GM11168 (cell line): Measurements from ENCODE around the gene CES2.

Source experiments
- in situ Hi-C: fragments of 300-500 bp; cut with MboI; formaldehyde crosslinking; loops from one replicate; pipeline ENCODE4 v1.12.0; 2022; ENCODE audit warnings: low sequenced_read_pairs; ENCODE audit not compliant: unreplicated experiment

The CES2 gene

DNA sequence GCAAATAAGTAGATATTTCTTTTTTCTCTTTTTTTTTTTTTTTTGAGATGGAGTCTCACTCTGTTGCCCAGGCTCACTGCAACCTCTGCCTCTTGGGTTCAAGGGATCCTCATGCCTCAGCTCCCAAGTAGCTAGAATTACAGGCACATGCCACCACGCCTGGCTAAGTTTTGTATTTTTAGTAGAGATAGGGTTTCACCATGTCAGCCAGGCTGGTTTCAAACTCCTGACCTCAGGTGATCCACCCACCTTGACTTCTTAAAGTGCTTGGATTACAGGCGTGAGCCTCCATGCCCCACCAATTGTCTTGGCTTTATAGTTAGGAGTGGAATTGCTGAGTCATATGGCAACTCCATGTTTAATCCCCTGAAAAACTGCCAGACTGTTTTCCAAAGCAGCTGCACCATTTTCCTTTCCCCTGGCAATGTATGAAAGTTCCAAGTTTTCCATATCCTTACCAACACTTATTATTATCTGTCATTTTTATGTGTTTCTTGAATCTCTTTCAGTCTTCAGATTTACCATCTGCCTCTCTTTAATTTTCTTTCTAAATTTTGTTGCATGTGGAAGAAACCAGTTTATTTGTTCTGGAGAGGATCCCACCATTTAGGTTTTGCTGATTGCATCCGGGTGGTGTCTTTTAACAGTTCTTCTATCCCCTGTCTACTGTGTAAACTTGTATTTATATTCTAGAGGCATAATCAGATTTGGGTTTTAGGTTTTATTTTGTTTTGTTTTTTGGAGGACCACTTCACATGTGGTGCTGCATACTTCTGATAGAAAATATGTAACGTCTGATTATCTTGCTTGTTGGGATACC lies 15.9 kb downstream of the CES2 start:
- in situ Hi-C loops = loop anchor here (25.0 kb wide), 1 partner anchor 461 kb away; the partner anchor contains the start of gene ZDHHC1

DNA sequence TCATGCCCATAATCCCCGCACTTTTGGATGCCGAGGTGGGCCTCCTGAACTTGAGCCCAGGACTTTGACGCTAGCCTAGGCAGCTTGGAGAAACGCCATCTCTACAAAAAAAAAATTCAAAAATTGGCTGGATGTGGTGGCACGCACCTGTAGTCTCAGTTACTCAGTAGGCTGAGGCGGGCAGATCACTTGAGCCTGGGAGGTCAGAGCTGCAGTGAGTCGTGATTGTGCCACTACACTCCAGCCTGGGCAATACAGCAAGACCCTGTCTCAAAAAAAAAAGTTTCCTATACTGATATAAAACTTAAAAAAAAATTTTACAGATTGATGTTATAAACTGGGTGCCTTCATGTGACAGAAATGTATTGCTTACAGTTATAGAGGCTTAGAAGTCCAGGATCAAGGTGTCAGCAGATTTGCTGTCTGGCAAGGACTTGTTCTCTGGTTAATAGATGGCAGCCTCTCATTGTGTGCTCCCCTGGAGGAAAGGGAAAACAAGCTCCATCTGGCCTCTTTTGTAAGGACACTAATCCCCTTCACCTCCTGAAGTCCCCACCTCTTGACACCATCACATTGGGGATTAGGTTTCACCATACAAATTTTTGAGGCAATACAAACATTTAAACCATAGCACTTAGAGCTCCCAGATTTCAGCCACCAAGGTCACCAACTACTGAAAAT lies 17.3 kb downstream of the CES2 start:
- in situ Hi-C loops = loop anchor here (25.0 kb wide), 1 partner anchor 460 kb away; the partner anchor contains the start of gene ZDHHC1

DNA sequence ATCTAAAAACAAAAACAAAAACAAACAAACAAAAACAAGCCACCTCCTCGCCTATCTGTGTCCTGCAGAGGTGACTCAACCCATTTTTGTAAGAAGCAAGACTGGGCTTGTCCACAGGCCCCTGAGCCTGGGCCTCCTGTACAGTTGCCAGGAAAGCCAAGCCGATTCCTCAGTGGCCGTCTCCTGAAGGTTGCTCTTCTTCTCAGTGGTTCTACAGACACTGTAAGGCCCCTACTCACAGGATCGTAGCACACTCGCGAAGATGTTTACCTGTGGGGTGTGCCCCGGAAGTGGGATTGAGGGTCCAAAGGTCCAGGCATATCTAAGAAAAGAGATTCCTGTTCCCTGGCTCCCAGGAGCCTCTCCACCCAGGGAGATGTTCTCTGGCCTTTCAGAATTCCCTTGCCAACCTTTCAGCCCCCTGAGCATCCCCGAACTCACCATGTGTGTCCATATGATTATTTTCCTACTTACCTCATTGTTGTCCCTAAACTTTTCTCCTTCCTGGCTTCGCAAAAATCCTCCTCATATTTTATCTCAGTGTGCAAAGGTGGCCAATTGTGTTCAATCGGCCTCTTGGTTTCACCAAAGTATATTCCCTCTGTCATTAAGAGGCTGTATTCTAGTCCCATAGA lies 18.3 kb downstream of the CES2 start:
- in situ Hi-C loops = loop anchor here (25.0 kb wide), 1 partner anchor 459 kb away; the partner anchor contains the start of gene ZDHHC1

DNA sequence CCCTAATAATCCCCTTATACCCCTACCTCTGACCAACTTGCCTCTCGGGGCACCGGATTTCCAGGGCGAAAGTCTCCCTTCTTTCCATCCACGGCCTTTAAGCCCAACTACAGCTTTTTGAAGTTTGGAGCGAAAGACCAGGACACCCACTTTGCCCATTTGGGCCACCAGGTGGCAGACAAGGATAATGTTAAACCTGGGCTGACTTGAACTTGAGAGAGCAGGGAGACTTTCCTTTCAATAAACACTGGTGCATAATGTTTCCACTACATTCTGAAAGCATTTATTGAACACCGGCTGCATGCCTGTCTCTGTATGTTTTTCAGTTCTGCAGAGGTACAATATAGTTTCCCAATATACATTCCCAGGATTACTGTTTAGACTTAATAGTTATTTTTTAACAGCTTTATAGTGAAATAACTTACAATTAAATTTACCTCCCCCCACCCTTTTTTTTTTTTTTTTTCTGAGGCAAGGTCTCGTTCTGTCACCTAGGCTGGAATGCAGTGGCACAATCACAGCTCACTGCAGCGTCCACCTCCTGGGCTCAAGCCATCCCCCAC lies 18.9 kb downstream of the CES2 start:
- in situ Hi-C loops = loop anchor here (25.0 kb wide), 1 partner anchor 458 kb away; the partner anchor contains the start of gene ZDHHC1

DNA sequence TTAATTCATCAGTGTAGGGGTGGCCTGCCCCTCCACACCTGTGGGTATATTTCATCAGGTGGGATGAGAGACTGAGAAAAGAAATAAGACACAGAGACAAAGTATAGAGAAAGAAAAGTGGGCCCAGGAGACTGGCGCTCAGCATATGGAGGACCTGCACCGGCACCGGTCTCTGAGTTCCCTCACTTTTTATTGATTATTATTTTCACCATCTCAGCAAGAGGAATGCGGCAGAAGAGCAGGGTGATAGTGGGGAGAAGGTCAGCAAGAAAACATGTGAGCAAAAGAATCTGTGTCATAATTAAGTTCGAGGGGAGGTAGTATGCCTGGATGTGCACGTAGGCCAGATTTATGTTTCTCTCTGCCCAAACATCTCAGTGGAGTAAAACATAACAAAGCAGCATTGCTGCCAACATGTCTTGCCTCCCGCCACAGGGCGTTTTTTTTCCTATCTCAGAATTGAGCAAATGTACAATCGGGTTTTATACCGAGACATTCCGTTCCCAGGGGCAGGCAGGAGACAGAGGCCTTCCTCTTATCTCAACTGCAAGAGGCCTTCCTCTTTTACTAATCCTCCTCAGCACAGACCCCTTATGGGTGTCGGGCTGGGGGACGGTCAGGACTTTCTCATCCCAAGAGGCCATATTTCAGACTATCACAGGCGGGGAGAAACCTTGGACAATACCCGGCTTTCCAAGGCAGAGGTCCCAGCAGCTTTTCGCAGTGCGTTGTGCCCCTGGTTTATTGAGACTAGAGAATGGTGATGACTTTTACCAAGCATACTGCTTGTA lies 20.2 kb downstream of the CES2 start:
- in situ Hi-C loops = loop anchor here (25.0 kb wide), 1 partner anchor 457 kb away; the partner anchor contains the start of gene ZDHHC1

DNA sequence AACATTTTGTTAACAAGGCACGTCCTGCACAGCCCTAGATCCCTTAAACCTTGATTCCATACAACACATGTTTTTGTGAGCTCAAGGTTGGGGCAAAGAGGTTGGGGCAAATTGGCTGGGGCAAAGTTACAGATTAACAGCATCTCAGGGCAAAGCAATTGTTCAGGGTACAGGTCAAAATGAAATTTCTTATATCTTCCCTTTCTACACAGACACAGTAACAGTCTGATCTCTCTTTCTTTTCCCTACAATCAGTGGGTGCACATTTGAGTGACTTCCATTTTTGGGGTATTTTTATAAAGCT lies 20.8 kb downstream of the CES2 start:
- in situ Hi-C loops = loop anchor here (25.0 kb wide), 1 partner anchor 456 kb away; the partner anchor contains the start of gene ZDHHC1

DNA sequence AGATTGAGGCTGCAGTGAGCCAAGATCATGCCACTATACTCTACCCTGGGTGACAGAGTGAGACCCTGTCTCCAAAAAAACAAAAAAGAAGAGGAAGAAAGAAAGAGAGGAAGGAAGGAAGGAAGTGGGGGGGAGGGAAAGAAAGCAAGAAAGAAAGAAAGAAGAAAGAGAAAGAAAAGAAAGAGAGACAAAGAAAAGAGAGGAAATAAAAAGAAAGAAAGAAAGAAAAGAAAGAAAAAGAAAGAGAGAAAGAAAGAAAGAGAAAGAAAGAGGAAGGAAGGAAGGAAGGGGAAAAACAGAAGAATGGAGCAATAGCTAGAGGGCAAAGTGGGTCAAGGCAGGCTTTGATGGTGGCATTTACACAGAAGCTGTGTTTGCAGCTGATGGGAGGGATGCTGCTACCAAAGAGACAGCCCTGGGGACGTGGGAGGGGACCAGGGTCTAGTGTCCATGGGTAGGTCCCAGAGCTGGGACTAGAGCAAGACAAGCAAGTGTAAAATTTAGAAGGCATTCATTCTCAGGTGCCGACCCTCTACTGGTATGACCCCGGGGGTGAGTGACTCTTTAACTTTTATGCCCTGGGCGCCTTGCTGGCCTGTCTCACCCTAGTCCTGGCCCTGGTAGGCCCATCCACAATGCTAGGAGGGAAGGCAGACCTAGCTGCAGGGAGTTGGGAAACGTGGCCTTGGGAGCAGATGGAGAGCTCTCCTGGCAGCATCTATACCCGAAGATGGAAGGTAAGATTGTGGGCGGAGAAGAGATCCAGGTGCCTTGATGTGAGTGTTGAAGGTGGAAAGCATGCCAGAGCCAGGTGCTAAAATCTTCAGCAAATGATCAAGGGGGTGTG lies 23.8 kb downstream of the CES2 start:
- in situ Hi-C loops = loop anchor here (25.0 kb wide), 1 partner anchor 453 kb away; the partner anchor contains the start of gene ZDHHC1

DNA sequence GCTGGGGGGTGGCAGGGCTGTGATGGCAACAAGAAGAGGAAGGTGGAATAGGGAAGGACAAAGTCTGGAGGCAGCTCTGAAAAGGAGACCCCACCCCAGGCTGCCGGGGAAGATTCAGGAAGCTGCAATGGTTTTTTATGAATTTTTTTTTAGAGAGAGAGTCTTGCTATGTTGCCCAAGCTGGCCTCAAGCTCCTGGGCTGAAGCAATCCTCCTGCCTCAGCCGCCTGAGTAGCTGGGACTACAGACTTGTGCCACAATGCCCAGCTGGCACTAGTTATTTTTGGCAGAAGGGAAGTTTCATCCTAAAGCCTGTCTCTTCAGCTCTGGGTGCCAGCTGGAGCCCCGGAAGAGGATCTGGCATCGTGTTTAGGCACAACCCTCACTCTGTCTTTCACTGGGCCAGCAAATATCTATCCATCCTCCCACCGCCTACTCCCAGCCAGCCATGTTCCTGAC lies 24.4 kb downstream of the CES2 start:
- in situ Hi-C loops = loop anchor here (25.0 kb wide), 1 partner anchor 453 kb away; the partner anchor contains the start of gene ZDHHC1

DNA sequence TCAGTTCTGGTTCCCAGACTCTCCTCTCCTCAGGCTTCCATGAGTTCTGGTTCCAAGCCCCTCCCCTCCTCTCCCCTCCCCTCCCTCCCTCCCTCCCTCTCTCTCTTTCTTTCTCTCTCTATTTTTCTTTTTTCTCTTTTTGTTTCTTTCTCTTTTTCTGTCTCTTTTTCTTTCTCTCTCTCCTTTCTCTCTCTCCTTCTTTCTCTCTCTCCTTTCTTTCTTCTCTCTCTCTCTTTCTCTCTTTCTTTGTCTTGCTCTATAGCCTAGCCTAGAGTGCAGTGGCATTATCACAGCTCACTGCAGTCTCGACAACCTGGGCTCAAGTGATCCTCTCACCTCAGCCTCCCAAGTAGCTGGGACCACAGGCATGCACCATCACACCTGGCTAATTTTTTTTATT lies 25.0 kb downstream of the CES2 start:
- in situ Hi-C loops = loop anchor here (25.0 kb wide), 1 partner anchor 452 kb away; the partner anchor contains the start of gene ZDHHC1

DNA sequence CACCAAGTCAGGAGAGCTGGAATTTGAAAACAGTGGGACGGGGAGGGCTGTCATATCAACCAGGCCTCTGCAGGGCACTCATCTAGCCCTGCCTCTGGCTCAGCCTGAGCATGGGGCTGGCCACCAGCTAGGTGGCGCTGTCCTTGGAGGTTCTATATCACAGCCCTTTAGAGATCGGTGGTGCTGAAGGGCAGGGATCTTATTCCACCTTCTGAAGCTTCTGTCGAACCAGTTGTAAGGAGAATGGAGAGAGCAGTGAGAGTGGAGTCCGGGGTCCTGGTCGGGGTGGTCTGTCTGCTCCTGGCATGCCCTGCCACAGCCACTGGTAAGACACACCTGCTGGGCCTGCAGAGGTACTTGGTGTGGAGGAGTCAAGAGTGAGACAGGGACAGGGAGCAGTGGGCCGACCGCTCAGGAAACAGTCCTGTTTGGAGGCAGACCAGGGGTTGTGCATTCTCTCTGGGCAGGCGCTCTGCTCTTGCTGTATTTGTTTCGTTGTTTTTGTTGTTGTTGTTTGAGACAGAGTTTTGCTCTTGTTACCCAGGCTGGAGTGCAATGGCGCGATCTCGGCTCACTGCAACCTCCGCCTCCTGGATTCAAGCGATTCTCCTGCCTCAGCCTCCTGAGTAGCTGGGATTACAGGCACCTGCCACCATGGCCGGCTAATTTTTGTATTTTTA lies 25.9 kb downstream of the CES2 start, which contains the start of gene CES3:
Gene CES3 (plus strand): TSS at position 202 of the 680 bp plus-strand sequence. CDS start 42 bp downstream, at position 244.
- in situ Hi-C loops = loop anchor here (25.0 kb wide), 1 partner anchor 451 kb away; the partner anchor contains the start of gene ZDHHC1

DNA sequence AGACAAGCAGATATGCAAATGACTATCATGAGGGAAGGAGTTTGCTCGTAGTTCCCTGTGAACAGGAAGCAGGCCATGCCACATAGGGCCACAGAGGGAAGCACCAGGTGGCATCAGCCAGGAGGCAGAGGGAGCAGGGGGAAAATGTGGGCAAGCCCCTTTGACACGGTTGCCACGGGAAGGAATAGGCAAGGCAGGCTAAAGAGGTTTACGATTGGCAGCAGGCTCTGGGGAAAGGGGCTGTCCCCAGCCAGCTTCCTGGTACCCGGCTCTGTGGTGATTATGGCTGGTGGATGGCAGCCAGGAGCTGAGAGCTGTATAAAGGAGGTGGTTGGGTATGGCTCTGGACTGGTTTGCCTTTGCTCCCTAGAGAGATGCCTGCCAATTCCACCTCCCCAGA lies 26.6 kb downstream of the CES2 start:
- in situ Hi-C loops = loop anchor here (25.0 kb wide), 1 partner anchor 450 kb away; the partner anchor contains the start of gene ZDHHC1

DNA sequence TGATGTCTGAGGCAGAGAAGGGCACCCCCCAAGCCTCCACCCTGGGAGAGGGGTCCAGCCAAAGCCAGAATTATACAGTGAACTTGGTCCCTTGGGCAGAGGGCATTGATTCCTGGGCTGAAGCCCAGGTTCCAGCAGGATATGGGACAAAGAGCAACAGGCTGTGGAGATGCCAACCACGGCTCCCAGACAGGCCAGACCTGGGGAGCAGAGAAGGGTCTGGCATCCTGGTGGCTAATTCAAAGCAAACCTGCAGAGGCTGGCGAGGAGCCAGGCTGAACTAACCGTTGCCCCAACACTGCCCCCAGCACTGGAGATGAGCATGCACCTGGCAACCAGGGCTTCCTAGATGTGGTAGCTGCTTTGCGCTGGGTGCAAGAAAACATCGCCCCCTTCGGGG lies 28.7 kb downstream of the CES2 start:
- in situ Hi-C loops = loop anchor here (25.0 kb wide), 1 partner anchor 448 kb away; the partner anchor contains the start of gene ZDHHC1

DNA sequence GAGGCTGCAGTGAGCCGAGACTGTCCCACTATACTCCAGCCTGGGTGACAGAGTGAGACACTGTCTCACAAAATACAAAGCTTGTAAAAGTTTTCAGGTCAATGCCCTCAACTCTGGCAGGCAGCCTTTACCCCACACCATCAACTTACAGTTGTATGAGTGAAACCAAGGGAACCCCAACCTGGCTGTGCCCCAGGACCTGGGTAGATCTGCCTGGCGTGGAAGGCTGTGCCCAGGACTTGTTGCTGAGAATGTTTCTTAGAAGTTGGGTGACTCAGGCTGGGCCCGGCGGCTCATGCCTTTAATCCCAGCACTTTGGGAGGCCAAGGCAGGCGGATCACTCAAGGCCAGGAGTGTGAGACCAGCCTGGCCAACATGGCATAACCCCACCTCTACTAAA lies 33.5 kb downstream of the CES2 start:
- in situ Hi-C loops = loop anchor here (25.0 kb wide), 1 partner anchor 443 kb away; the partner anchor contains the start of gene ZDHHC1

DNA sequence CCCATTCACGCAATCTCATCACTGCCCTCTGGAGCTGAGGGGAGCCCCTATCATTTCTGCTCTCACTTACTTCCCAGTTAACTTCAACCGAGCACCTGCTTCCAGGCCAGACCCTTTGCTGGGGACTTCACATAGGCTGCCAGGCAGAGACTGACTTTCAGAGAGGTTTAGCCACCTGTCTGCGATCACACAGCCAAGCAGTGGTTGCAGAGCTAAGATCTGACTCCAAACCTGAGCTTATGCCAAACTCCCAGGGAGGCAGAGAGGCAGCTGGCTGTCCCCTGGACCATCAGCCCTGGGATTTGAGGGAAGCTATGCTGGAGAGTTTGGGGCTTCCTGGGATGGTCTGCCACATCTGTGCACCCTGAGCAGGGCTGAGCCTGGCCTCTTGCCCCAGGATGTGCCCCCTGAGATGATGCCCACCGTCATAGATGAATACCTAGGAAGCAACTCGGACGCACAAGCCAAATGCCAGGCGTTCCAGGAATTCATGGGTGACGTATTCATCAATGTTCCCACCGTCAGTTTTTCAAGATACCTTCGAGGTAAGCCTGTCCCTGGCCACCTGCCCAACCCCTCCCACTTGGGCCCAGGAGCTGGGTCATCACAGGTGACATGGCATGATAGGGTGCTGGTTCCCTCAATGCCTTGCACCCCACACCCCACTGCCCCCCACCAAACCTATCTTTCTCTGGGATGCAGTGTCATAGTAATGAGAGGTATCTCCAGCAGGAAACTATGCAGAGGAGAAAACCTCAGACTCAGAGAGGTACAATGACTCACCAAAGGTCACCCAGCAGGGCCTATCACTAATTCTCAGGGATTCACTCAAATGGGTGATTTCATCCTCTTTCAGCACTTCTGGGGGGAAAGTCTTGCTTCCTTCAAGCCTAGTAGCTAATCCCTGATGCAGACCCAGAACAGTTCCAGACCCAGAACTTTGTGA lies 35.7 kb downstream of the CES2 start:
- in situ Hi-C loops = loop anchor here (10.0 to 25.0 kb wide), 2 partner anchors 184 to 441 kb away; partner anchors contain the start of genes B3GNT9, FBXL8, TRADD and ZDHHC1

DNA sequence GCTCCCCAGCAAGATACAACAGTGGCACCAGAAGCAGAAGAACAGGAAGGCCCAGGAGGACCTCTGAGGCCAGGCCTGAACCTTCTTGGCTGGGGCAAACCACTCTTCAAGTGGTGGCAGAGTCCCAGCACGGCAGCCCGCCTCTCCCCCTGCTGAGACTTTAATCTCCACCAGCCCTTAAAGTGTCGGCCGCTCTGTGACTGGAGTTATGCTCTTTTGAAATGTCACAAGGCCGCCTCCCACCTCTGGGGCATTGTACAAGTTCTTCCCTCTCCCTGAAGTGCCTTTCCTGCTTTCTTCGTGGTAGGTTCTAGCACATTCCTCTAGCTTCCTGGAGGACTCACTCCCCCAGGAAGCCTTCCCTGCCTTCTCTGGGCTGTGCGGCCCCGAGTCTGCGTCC lies 37.7 kb downstream of the CES2 start:
- in situ Hi-C loops = loop anchor here (10.0 to 25.0 kb wide), 2 partner anchors 182 to 439 kb away; partner anchors contain the start of genes B3GNT9, FBXL8, TRADD and ZDHHC1

DNA sequence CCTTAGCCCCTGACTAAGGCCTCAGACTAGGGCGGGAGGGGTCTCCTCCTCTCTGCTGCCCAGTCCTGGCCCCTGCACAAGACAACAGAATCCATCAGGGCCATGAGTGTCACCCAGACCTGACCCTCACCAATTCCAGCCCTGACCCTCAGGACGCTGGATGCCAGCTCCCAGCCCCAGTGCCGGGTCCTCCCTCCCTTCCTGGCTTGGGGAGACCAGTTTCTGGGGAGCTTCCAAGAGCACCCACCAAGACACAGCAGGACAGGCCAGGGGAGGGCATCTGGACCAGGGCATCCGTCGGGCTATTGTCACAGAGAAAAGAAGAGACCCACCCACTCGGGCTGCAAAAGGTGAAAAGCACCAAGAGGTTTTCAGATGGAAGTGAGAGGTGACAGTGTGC lies 38.4 kb downstream of the CES2 start:
- in situ Hi-C loops = loop anchor here (10.0 to 25.0 kb wide), 2 partner anchors 181 to 439 kb away; partner anchors contain the start of genes B3GNT9, FBXL8, TRADD and ZDHHC1
